ENCODE results near the gene GOLGA6D. TPM values are rescaled to one million over a fixed set of nuclear protein-coding genes. Genes with fewer than 3 reads are reported as not detected.
"Not testable (repeated sequence)": the region's sequence is repeated elsewhere in the genome, so short reads cannot be mapped to it uniquely, and the experiment has no call there.

GOLGA6D gene
- total RNA-seq, 1 experiment from 2014 or later: 2.6 TPM

GRCh38 chr15:75314552-75315290 lies 32.1 kb downstream of the GOLGA6D start (continued):
- TF ChIP-seq ZNF281 (CRISPR knock-in tag; IDR thresholded peaks at IDR 0.05): no peak

DNA sequence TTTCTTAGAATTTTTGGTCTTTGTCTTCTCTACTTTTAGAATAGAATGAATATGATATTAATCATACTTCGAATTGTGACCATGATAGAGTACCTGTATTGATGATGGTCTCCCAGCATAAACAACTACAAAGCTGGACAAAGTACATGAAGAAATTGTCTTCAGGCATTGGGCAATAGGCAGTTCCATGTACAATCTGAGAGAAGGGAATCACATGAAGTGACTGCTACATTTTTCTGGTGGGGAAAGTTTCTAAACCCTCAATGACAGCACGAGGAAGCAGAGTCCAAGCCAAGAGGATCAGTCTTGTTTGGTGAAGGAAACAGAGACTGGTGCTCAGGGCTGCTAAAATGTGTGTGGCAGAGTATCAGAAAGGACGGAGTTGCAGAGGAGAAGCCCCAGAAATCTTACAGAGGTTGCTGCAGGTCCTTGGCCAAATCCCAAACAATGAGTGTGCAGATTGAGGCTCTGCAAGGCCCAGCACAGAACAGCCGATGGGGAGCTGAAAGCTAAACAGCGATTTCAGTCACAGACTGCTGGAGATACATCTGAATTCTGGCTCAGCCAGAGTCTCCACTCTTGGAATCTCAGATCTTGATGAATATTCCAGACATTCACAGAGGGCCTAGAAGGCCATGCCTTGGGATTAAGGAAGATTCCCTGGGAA lies 36.7 kb downstream of the GOLGA6D start:
- POLR2A ChIA-PET; H3K27ac Mint-ChIP-seq; H3K36me3 Mint-ChIP-seq; DNase-seq (ENCODE audit: low spot score); ATAC-seq; H3K4me1 Mint-ChIP-seq; H3K4me3 Mint-ChIP-seq; CTCF ChIA-PET: not testable (repeated sequence)
- Mint-ChIP-seq H3K9me3 (peaks cover 19% of the 10 kb centered on the region), H3K27me3 (ENCODE audit: low read depth) (peaks cover 28% of the 10 kb centered on the region)

GRCh38 chr15:75321711-75322110 lies 39.1 kb downstream of the GOLGA6D start:
- ATAC-seq: no peak
- H3K4me3 Mint-ChIP-seq: no peak overlapping the region
- H3K4me1 Mint-ChIP-seq: no peaks in the 10 kb centered on the region
- ChIA-PET CTCF (interaction anchor here (1.3 kb wide), 1 partner anchor 46 kb away, joined by 4 read pairs; no protein-coding TSS in a partner anchor), POLR2A (no interaction called here)
- peaks cover 26% of the 10 kb centered on the region for H3K27me3 Mint-ChIP-seq (ENCODE audit: low read depth)
- no peak for DNase-seq (ENCODE audit: low spot score)
- no peaks in the 10 kb centered on the region for H3K36me3 Mint-ChIP-seq
- peaks cover 19% of the 10 kb centered on the region for H3K9me3 Mint-ChIP-seq
- no peak overlapping the region for H3K27ac Mint-ChIP-seq
- TF ChIP-seq, protein P1, sequence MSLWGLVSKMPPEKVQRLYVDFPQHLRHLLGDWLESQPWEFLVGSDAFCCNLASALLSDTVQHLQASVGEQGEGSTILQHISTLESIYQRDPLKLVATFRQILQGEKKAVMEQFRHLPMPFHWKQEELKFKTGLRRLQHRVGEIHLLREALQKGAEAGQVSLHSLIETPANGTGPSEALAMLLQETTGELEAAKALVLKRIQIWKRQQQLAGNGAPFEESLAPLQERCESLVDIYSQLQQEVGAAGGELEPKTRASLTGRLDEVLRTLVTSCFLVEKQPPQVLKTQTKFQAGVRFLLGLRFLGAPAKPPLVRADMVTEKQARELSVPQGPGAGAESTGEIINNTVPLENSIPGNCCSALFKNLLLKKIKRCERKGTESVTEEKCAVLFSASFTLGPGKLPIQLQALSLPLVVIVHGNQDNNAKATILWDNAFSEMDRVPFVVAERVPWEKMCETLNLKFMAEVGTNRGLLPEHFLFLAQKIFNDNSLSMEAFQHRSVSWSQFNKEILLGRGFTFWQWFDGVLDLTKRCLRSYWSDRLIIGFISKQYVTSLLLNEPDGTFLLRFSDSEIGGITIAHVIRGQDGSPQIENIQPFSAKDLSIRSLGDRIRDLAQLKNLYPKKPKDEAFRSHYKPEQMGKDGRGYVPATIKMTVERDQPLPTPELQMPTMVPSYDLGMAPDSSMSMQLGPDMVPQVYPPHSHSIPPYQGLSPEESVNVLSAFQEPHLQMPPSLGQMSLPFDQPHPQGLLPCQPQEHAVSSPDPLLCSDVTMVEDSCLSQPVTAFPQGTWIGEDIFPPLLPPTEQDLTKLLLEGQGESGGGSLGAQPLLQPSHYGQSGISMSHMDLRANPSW (CRISPR knock-in tag; conservative IDR thresholded peaks at IDR 0.05; ENCODE audit: low read depth): no peak
- no peak for TF ChIP-seq MAX (CRISPR knock-in tag; IDR thresholded peaks at IDR 0.05)
- TF ChIP-seq, protein P2, sequence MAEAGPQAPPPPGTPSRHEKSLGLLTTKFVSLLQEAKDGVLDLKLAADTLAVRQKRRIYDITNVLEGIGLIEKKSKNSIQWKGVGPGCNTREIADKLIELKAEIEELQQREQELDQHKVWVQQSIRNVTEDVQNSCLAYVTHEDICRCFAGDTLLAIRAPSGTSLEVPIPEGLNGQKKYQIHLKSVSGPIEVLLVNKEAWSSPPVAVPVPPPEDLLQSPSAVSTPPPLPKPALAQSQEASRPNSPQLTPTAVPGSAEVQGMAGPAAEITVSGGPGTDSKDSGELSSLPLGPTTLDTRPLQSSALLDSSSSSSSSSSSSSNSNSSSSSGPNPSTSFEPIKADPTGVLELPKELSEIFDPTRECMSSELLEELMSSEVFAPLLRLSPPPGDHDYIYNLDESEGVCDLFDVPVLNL (CRISPR knock-in tag; IDR thresholded peaks at IDR 0.05; ENCODE audit: borderline replicate concordance, low read depth): no peak
- no peak for TF ChIP-seq MYBL2 (CRISPR knock-in tag; IDR thresholded peaks at IDR 0.05)
- TF ChIP-seq, protein P3, sequence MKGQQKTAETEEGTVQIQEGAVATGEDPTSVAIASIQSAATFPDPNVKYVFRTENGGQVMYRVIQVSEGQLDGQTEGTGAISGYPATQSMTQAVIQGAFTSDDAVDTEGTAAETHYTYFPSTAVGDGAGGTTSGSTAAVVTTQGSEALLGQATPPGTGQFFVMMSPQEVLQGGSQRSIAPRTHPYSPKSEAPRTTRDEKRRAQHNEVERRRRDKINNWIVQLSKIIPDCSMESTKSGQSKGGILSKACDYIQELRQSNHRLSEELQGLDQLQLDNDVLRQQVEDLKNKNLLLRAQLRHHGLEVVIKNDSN (CRISPR knock-in tag; IDR thresholded peaks at IDR 0.05): no peak
- TF ChIP-seq, protein P4, sequence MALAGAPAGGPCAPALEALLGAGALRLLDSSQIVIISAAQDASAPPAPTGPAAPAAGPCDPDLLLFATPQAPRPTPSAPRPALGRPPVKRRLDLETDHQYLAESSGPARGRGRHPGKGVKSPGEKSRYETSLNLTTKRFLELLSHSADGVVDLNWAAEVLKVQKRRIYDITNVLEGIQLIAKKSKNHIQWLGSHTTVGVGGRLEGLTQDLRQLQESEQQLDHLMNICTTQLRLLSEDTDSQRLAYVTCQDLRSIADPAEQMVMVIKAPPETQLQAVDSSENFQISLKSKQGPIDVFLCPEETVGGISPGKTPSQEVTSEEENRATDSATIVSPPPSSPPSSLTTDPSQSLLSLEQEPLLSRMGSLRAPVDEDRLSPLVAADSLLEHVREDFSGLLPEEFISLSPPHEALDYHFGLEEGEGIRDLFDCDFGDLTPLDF (CRISPR knock-in tag; IDR thresholded peaks at IDR 0.05): no peak
- TF ChIP-seq NFATC4 (CRISPR knock-in tag; IDR thresholded peaks at IDR 0.05): no peak
- TF ChIP-seq, protein P5, sequence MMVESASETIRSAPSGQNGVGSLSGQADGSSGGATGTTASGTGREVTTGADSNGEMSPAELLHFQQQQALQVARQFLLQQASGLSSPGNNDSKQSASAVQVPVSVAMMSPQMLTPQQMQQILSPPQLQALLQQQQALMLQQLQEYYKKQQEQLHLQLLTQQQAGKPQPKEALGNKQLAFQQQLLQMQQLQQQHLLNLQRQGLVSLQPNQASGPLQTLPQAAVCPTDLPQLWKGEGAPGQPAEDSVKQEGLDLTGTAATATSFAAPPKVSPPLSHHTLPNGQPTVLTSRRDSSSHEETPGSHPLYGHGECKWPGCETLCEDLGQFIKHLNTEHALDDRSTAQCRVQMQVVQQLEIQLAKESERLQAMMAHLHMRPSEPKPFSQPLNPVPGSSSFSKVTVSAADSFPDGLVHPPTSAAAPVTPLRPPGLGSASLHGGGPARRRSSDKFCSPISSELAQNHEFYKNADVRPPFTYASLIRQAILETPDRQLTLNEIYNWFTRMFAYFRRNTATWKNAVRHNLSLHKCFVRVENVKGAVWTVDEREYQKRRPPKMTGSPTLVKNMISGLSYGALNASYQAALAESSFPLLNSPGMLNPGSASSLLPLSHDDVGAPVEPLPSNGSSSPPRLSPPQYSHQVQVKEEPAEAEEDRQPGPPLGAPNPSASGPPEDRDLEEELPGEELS (CRISPR knock-in tag; IDR thresholded peaks at IDR 0.05): no peak
- TF ChIP-seq, protein P6, sequence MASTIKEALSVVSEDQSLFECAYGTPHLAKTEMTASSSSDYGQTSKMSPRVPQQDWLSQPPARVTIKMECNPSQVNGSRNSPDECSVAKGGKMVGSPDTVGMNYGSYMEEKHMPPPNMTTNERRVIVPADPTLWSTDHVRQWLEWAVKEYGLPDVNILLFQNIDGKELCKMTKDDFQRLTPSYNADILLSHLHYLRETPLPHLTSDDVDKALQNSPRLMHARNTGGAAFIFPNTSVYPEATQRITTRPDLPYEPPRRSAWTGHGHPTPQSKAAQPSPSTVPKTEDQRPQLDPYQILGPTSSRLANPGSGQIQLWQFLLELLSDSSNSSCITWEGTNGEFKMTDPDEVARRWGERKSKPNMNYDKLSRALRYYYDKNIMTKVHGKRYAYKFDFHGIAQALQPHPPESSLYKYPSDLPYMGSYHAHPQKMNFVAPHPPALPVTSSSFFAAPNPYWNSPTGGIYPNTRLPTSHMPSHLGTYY (CRISPR knock-in tag; IDR thresholded peaks at IDR 0.05): no peak
- TF ChIP-seq ETV6 (CRISPR knock-in tag; IDR thresholded peaks at IDR 0.05): no peak
- TF ChIP-seq PRDM15 (CRISPR knock-in tag; IDR thresholded peaks at IDR 0.05): no peak
